Ovary (tissue), 9 donors: ENCODE results near the gene SPHK1. TPM values are rescaled to one million over a fixed set of nuclear protein-coding genes. Genes with fewer than 3 reads are reported as not detected.

Source experiments
- DNase-seq, 5 donors: peaks; one replicate each; pipeline ENCODE4 v3.0.0-alpha.2; 2019 to 2020
- H3K27ac ChIP-seq, 2 donors: fragments of 200-600 bp; one replicate each; pipeline versions ENCODE4 v1.5.1 to v1.8.0; 2019 to 2022
- H3K27me3 ChIP-seq: fragments of 200-600 bp; one replicate; pipeline ENCODE4 v1.8.0; 2022
- H3K36me3 ChIP-seq: fragments of 200-600 bp; sonication (generic); one replicate; pipeline ENCODE4 v1.5.1; 2019
- H3K4me1 ChIP-seq: one replicate; pipeline ENCODE4 v1.8.1; 2013; ENCODE audit warnings: mild to moderate bottlenecking, moderate library complexity; ENCODE audit not compliant: insufficient read depth
- H3K4me3 ChIP-seq: fragments of 200-600 bp; sonication (generic); one replicate; pipeline ENCODE4 v1.5.1; 2017
- H3K9me3 ChIP-seq, 2 donors: fragments of 200-600 bp in 1 of 2; sonication (generic) in 1 of 2; one replicate each; pipeline versions ENCODE4 v1.5.1 to v1.8.1; 2013 to 2019; ENCODE audit warnings: mild to moderate bottlenecking in 1 of 2, moderate library complexity in 1 of 2
- EP300 ChIP-seq: sonication (generic); formaldehyde crosslinking; IDR thresholded peaks from one replicate; pipeline ENCODE4 v1.6.1; 2017; ENCODE audit warnings: antibody characterized with exemption
- POLR2A ChIP-seq: fragments of 450-650 bp; IDR thresholded peaks from one replicate; pipeline ENCODE4 v1.6.1; 2017; ENCODE audit warnings: antibody characterized with exemption, mild to moderate bottlenecking, moderate library complexity
- WGBS, 3 donors: extraction: QIAGEN DNeasy Blood & Tissue Kit in 1 of 3; methylation state at CpG; one replicate each; pipeline versions ENCODE4 v1.1.5 to v1.1.7; 2013 to 2017; 5-methylcytosine and 5-hydroxymethylcytosine counted together
- intact Hi-C, 4 donors: fragments of 100-400 bp; cut with DNase I; formaldehyde crosslinking; loops; one replicate each; pipeline versions ENCODE4 v1.11.0 to v1.15.1; 2022 to 2023
- polyA plus RNA-seq, 2 donors: library from polyadenylated mRNA; stranded (reverse); fragments of 200-250 nt in 1 of 2; fragments of 350-450 nt in 1 of 2; fragmentation: Illumina TruSeq in 1 of 2; extraction: RNeasy Lipid Tissue Mini Kit (QIAGEN cat#74804) in 1 of 2; gene quantifications; one replicate each; pipeline ENCODE4 v1.2.3, GENCODE V29; 2013 to 2014
- total RNA-seq, 7 donors: library from RNA; depleted of rRNA in 2 of 7; stranded (reverse); fragments of >200 nt in 2 of 7; fragmentation: NEBNext Ultra II Directional in 3 of 7; extraction: Animal tissue kit (Norgen Biotek cat#: 25700) in 3 of 7; gene quantifications; one replicate each; pipeline versions ENCODE4 v1.1.0 to v1.2.4, GENCODE V29; 2016 to 2023
- TF ChIP-seq, protein P1 (sequence below), 3 donors: fragments of 450-650 bp in 2 of 3; fragments of 200-600 bp in 1 of 3; IDR thresholded peaks; one replicate each; pipeline versions ENCODE4 v1.5.1 to v1.8.0; 2016 to 2022; ENCODE audit warnings: antibody characterized with exemption in 3 of 3, mild to moderate bottlenecking in 1 of 3
- donor health status: DM: no; HTN: no; CAD: no; lungs with moderate emphysema.
- donor health status: DM: no; HTN: no; CAD: no.
- donor health status: Bipolar disorder and iron deficiency.
- donor health status: DM: yes; HTN: yes; CAD: no.
- donor health status: DM: no; HTN: no; CAD: no.
- donor health status: DM: yes; HTN: yes; CAD: no.

SPHK1 gene
- total and polyA plus RNA-seq, 9 donors: 0.80 to 9.2 (median 3.7) TPM

GRCh38 chr17:76415786-76416185 is 31.4 kb downstream of the SPHK1 start:
- Histone ChIP-seq H3K27me3 (no peaks in the 10 kb centered on the region), H3K9me3 (no peaks in the 10 kb centered on the region), H3K36me3 (no peaks in the 10 kb centered on the region), H3K4me3 (no peak overlapping the region), H3K4me1 (peaks cover 26% of the 10 kb centered on the region), H3K27ac (no peak overlapping the region)
- no peak for DNase-seq
- TF ChIP-seq, protein P1, sequence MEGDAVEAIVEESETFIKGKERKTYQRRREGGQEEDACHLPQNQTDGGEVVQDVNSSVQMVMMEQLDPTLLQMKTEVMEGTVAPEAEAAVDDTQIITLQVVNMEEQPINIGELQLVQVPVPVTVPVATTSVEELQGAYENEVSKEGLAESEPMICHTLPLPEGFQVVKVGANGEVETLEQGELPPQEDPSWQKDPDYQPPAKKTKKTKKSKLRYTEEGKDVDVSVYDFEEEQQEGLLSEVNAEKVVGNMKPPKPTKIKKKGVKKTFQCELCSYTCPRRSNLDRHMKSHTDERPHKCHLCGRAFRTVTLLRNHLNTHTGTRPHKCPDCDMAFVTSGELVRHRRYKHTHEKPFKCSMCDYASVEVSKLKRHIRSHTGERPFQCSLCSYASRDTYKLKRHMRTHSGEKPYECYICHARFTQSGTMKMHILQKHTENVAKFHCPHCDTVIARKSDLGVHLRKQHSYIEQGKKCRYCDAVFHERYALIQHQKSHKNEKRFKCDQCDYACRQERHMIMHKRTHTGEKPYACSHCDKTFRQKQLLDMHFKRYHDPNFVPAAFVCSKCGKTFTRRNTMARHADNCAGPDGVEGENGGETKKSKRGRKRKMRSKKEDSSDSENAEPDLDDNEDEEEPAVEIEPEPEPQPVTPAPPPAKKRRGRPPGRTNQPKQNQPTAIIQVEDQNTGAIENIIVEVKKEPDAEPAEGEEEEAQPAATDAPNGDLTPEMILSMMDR (IDR thresholded peaks at IDR 0.05): no peak
- TF ChIP-seq POLR2A (no peak), EP300 (no peak)
- 79 to 82% (median 80%) methylated on average over 15 of the region's 15 CpGs for WGBS, 3 donors
- intact Hi-C loops: no loop called here

DNA sequence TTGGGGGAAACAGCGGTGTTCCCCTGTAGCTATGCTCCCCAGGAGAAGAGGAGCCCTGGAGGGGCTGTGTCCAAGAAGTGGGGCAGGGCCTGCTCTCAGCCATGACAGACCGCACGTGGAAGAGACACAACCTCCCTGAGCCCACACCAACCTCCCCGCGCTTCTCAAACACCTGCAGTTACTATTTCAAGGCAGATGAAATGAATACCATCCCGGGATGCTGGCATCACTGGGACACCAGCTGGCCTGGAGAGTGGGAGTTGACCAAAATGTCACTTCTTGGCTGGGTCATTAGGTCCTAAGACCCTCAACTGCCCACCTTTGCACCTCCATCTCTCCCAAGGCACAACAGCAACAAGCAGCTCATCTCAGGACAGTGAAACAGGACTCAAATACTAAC is 32.0 kb downstream of the SPHK1 start:
- H3K36me3 ChIP-seq: no peaks in the 10 kb centered on the region
- WGBS, 3 donors: 84 to 93% (median 90%) methylated on average over 6 of the region's 6 CpGs
- no peaks in the 10 kb centered on the region for H3K27me3 ChIP-seq
- no peak for TF ChIP-seq POLR2A
- TF ChIP-seq, protein P1 (IDR thresholded peaks at IDR 0.05): no peak
- no peak for TF ChIP-seq EP300
- no peak for DNase-seq
- no peak overlapping the region for H3K27ac ChIP-seq
- intact Hi-C loops: no loop called here
- H3K4me3 ChIP-seq: no peak overlapping the region
- peaks cover 27% of the 10 kb centered on the region for H3K4me1 ChIP-seq
- no peaks in the 10 kb centered on the region for H3K9me3 ChIP-seq

DNA sequence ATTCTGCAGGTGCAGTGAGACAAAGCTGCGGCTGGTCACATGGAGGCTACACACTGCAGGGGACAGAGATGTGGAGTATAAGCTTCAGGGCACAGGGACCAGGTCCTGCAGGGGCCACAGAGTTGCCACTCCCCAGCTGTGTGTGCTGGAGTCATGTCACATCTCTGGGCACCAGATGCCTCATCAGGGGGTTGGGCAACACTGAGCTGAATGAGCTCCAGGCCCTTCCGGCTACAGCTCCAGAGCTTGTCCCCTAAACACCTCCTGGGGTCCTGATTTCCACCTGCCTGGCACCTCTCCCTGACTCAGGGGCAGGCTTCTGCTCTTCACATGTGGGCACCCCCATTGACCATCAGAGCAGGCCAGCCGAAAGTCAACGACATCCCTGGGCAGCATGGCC is 32.5 kb downstream of the SPHK1 start:
- WGBS, 3 donors: 96 to 100% (median 96%) methylated on average over 4 of the region's 4 CpGs
- H3K4me1 ChIP-seq: peaks cover 27% of the 10 kb centered on the region
- H3K27ac ChIP-seq: no peak overlapping the region
- no peak for TF ChIP-seq EP300
- no peak for TF ChIP-seq POLR2A
- TF ChIP-seq, protein P1 (IDR thresholded peaks at IDR 0.05): no peak
- no peak for DNase-seq
- intact Hi-C loops: no loop called here
- no peak overlapping the region for H3K4me3 ChIP-seq
- no peaks in the 10 kb centered on the region for H3K27me3 ChIP-seq
- no peaks in the 10 kb centered on the region for H3K9me3 ChIP-seq
- H3K36me3 ChIP-seq: no peaks in the 10 kb centered on the region

- no peak for TF ChIP-seq EP300
- TF ChIP-seq, protein P1 (IDR thresholded peaks at IDR 0.05): no peak
- Histone ChIP-seq H3K9me3 (no peaks in the 10 kb centered on the region), H3K27ac (no peak overlapping the region), H3K4me1 (peaks cover 27% of the 10 kb centered on the region), H3K27me3 (no peaks in the 10 kb centered on the region), H3K4me3 (no peak overlapping the region), H3K36me3 (no peaks in the 10 kb centered on the region)
- DNase-seq: no peak
- 54 to 67% (median 61%) methylated on average over 11 of the region's 11 CpGs for WGBS, 3 donors
- intact Hi-C loops: no loop called here
Observed at GRCh38 chr17:76417499-76418143, 33.2 kb downstream of the SPHK1 start.
